ENCODE data around the gene TRIM47. TPM values are rescaled to one million over a fixed set of nuclear protein-coding genes. Genes with fewer than 3 reads are reported as not detected.

Gene TRIM47
- 13.1 and 17.7 TPM in 2 replicates for total RNA-seq

GRCh38 chr17:75878174-75878998 is at the start of gene TRIM47:
TRIM47 (minus strand) TSS chr17:75878581; CDS start chr17:75878548, 33 bp downstream.

GRCh38 chr17:75904749-75905521 is 26.6 kb upstream of the TRIM47 start, which contains the start of gene MRPL38:
MRPL38 (minus strand) TSS chr17:75904884; CDS start chr17:75904875, 9 bp downstream.

GRCh38 chr17:75896415-75897159 is 18.2 kb upstream of the TRIM47 start, which contains the start of gene TRIM65:
TRIM65 (minus strand) TSS chr17:75896951; CDS start chr17:75896937, 14 bp downstream.

GRCh38 chr17:75855310-75856061 is 22.9 kb downstream of the TRIM47 start, which contains the start of gene WBP2:
WBP2 (minus strand) TSS chr17:75855335; CDS start chr17:75855297, 38 bp downstream.

GRCh38 chr17:75843577-75844529 is 34.5 kb downstream of the TRIM47 start, which contains the start of gene UNC13D:
UNC13D (minus strand) TSS chr17:75844404; CDS start chr17:75844337, 67 bp downstream.

Other genes starting within 250 kb of the TRIM47 start
- 0.07 TPM in 1 of 2 replicates, not detected in the other for gene SMIM5, start 245.1 kb downstream of the TRIM47 start, total RNA-seq
- gene RECQL5, start 211.4 kb downstream of the TRIM47 start, total RNA-seq = 16.7 and 24.2 TPM in 2 replicates
- 36.0 and 42.2 TPM in 2 replicates for gene SAP30BP, start 211.2 kb downstream of the TRIM47 start, total RNA-seq
- 0.13 and 0.69 TPM in 2 replicates for gene ITGB4, start 157.1 kb downstream of the TRIM47 start, total RNA-seq
- 34.0 and 49.6 TPM in 2 replicates for gene GALK1, start 113.4 kb downstream of the TRIM47 start, total RNA-seq
- gene UNK, start 93.8 kb downstream of the TRIM47 start, total RNA-seq = 18.5 and 19.3 TPM in 2 replicates
- gene UNC13D, start 34.2 kb downstream of the TRIM47 start, total RNA-seq = 1.8 and 3.0 TPM in 2 replicates
- gene WBP2, start 23.2 kb downstream of the TRIM47 start, total RNA-seq = 45.3 and 64.9 TPM in 2 replicates
- gene TRIM65, start 18.4 kb upstream of the TRIM47 start, total RNA-seq = 16.5 and 26.6 TPM in 2 replicates
- 23.9 and 28.4 TPM in 2 replicates for gene MRPL38, start 26.3 kb upstream of the TRIM47 start, total RNA-seq
- 12.8 and 15.9 TPM in 2 replicates for gene FBF1, start 62.5 kb upstream of the TRIM47 start, total RNA-seq
- 55.8 and 58.2 TPM in 2 replicates for gene ACOX1, start 100.6 kb upstream of the TRIM47 start, total RNA-seq
- gene TEN1, start 100.7 kb upstream of the TRIM47 start, total RNA-seq = 12.5 and 13.6 TPM in 2 replicates
- gene CDK3, start 122.3 kb upstream of the TRIM47 start, total RNA-seq = 2.3 and 3.4 TPM in 2 replicates
- gene EVPL, start 148.7 kb upstream of the TRIM47 start, total RNA-seq = under 0.01 and 0.10 TPM in 2 replicates
- gene SRP68, start 193.9 kb upstream of the TRIM47 start, total RNA-seq = 54.3 and 58.6 TPM in 2 replicates
- not detected in 2 replicates for gene GALR2, start 196.2 kb upstream of the TRIM47 start, total RNA-seq
- 0.26 TPM in 1 of 2 replicates, not detected in the other for gene ZACN, start 200.6 kb upstream of the TRIM47 start, total RNA-seq
- 92.7 and 110 TPM in 2 replicates for gene EXOC7, start 225.2 kb upstream of the TRIM47 start, total RNA-seq

Data from smooth muscle cell of the pulmonary artery (primary cell).